Left ventricle myocardium inferior (tissue), 1 donor: ENCODE results near the gene TRDN. TPM values are rescaled to one million over a fixed set of nuclear protein-coding genes. Genes with fewer than 3 reads are reported as not detected.
"Not testable (repeated sequence)": the region's sequence is repeated elsewhere in the genome, so short reads cannot be mapped to it uniquely, and the experiment has no call there.

Experiments used
- DNase-seq: peaks from one replicate; pipeline ENCODE4 v3.0.0-alpha.2; 2020
- H3K27ac ChIP-seq: fragments of 200-600 bp; replicated peaks from 2 replicates; pipeline ENCODE4 v1.8.0; 2021
- H3K27me3 ChIP-seq: fragments of 200-600 bp; 2 replicates; pipeline ENCODE4 v1.8.0; 2021; ENCODE audit warnings: low read depth
- H3K36me3 ChIP-seq: fragments of 200-600 bp; 2 replicates; pipeline ENCODE4 v1.8.0; 2021
- H3K4me1 ChIP-seq: fragments of 200-600 bp; 2 replicates; pipeline ENCODE4 v1.8.0; 2021
- H3K4me3 ChIP-seq: fragments of 200-600 bp; 2 replicates; pipeline ENCODE4 v1.8.0; 2021; ENCODE audit warnings: mild to moderate bottlenecking, moderate library complexity
- H3K9me3 ChIP-seq: fragments of 200-600 bp; replicated peaks from 2 replicates; pipeline ENCODE4 v1.8.0; 2021
- intact Hi-C: fragments of 100-400 bp; cut with micrococcal nuclease; formaldehyde crosslinking; loops from one replicate; pipeline ENCODE4 v1.11.0; 2022
- total RNA-seq: library from RNA; stranded (reverse); fragmentation: NEBNext Ultra II Directional; extraction: Animal tissue kit (Norgen Biotek cat#: 25700); gene quantifications from one replicate; pipeline ENCODE4 v1.2.1, GENCODE V29; 2021
- TF ChIP-seq, protein P1 (sequence below): fragments of 200-600 bp; IDR thresholded peaks from 2 replicates; pipeline ENCODE4 v1.8.0; 2021; ENCODE audit warnings: antibody characterized with exemption, mild to moderate bottlenecking, borderline replicate concordance
- donor health status: DM: no; HTN: yes; CAD: no; lungs with severe emphysema.

The TRDN gene
- total RNA-seq, 1 donor from 2014 or later, result 453 TPM

DNA sequence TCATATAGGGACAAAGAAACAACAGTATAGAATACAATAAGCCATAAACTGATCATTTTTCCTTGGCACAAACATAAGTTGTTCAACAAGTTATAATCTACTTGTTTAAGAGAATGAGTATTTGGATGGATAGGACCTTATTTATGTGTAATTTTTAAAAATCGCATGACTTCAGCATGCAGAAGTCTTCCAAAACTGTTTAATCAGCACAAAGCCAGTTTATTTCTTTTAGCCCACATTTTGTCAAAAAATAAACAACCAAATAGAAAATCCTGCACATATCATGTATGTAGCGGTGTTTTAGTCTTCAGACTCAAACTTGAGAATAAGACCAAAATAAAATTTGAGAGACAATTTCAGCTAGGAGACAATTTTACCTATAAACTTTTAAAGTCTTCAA is 304.7 kb downstream of the TRDN start:
- TF ChIP-seq, protein P1, sequence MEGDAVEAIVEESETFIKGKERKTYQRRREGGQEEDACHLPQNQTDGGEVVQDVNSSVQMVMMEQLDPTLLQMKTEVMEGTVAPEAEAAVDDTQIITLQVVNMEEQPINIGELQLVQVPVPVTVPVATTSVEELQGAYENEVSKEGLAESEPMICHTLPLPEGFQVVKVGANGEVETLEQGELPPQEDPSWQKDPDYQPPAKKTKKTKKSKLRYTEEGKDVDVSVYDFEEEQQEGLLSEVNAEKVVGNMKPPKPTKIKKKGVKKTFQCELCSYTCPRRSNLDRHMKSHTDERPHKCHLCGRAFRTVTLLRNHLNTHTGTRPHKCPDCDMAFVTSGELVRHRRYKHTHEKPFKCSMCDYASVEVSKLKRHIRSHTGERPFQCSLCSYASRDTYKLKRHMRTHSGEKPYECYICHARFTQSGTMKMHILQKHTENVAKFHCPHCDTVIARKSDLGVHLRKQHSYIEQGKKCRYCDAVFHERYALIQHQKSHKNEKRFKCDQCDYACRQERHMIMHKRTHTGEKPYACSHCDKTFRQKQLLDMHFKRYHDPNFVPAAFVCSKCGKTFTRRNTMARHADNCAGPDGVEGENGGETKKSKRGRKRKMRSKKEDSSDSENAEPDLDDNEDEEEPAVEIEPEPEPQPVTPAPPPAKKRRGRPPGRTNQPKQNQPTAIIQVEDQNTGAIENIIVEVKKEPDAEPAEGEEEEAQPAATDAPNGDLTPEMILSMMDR, result no peak
- Histone ChIP-seq H3K4me1 (no peaks in the 10 kb centered on the region), H3K36me3 (no peaks in the 10 kb centered on the region), H3K27me3 (no peaks in the 10 kb centered on the region), H3K4me3 (no peak overlapping the region), H3K27ac (no peak overlapping the region), H3K9me3 (no peaks in the 10 kb centered on the region)
- intact Hi-C loops, result no loop called here
- DNase-seq, result no peak

DNA sequence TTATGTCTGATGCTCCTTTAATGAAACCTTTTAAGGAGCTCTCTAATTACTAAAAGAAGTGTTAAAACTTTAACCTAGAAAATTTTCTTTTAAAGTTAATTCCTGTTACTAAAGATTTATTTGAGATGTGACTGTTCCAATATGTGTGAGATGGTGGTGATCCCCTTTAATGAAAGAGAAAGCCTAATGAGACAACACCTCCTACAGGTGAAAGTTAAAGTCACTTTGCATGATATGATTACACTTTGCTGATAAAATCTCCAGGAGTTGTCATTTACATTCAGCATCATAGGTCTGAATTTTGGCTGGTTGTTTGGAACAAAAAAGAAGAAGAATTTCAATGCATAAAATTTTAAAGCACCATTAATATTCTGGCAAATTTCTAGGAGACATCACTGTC is 307.4 kb downstream of the TRDN start:
- Histone ChIP-seq H3K9me3 (no peaks in the 10 kb centered on the region), H3K27ac (no peak overlapping the region), H3K4me1 (no peaks in the 10 kb centered on the region), H3K36me3 (no peaks in the 10 kb centered on the region), H3K27me3 (no peaks in the 10 kb centered on the region), H3K4me3 (no peak overlapping the region)
- DNase-seq, result no peak
- intact Hi-C loops, result no loop called here
- TF ChIP-seq, protein P1, result no peak

DNA sequence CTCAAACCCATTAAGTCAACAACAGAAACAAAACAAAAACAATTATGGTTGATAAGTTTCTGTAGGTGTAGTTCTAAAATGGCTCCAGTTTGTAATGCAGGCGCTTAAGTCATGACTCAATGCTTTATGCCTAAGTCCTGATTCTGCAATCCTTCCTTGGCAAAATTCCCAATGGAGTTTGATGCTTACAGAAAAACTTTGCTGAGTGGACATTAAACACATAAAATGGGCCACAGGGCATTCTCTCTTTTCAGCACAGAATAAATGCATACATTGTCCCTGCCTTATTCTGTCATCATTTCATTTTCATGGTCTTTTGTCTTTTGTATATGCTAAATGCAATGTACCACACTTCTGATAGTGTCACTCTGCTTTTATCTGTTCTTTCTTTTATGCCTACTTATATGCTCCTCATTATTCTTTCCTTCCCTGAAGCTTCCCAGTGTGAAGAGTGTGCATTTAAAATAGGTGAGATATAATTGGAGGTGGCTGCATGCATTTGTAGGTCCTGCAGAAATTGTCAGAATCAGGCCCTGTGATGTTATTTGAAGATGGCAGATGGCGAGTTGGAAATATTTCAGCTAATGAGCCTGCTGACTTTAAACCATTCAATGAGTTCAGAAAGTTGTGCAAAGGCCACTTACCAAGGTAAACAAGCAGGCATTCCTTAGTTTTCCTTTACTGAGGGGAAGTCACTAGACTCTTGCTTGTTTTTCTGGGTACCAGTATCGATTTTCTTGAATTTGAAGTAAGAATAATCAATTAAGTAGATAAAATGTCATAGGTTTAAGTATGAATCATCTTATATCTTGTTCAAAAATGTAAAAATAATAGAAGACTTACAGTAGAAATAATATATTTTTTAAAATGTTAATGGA is 313.1 kb downstream of the TRDN start:
- Histone ChIP-seq H3K4me1 (no peaks in the 10 kb centered on the region), H3K9me3 (no peaks in the 10 kb centered on the region), H3K36me3 (no peaks in the 10 kb centered on the region), H3K4me3 (no peak overlapping the region), H3K27ac (no peak overlapping the region), H3K27me3 (no peaks in the 10 kb centered on the region)
- intact Hi-C loops, result no loop called here
- DNase-seq, result no peak
- TF ChIP-seq, protein P1, result no peak

DNA sequence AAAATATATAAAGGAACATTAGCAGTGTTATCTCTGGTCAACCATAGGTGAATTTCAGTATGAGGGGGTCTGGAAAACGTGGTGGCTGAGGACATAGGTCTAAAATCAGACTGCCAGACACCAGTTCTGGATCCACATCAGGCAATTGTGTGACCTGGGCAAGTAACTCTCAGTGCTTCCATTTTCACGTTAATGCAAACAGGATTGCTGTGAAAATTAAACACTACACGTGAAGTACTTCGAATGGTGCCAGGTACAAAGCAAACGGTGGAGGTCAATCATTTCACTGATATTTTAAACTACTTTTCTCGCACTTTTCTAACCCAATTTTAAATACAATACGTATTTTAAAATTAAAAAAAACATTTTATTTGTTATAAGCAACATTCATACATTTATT is 315.7 kb downstream of the TRDN start:
- H3K36me3 ChIP-seq, result no peaks in the 10 kb centered on the region
- no peak for DNase-seq
- intact Hi-C loops, result no loop called here
- no peak overlapping the region for H3K27ac ChIP-seq
- no peaks in the 10 kb centered on the region for H3K27me3 ChIP-seq
- no peaks in the 10 kb centered on the region for H3K9me3 ChIP-seq
- no peak overlapping the region for H3K4me3 ChIP-seq
- H3K4me1 ChIP-seq, result no peaks in the 10 kb centered on the region
- TF ChIP-seq, protein P1, result no peak

DNA sequence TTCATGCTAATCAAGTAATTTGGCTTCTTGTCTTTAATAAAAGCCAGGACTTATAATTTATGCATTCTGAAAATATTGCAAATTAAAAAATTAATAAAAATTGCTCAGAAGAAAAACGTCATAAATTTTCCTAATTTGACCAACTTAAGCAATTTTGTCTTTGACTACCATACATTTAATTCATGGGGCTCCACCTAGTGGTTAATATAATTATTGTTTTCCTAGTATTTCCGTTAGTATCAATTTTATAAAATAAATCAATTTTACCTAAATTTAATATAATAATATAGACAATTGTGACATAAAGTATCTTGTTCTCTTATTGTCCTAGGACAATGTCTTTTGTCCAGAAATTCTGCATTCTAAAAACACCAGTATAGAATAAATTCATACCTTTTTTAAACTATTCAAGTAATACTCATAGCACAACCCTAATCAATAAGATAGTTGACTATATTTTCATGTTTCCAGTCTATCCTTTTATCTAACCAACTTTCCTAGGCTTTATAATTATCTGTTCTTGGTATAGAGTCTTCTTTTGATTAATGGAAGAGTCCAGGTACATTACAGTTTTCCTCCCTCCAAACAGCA is 319.9 kb downstream of the TRDN start:
- H3K36me3 ChIP-seq, result no peaks in the 10 kb centered on the region
- no peak overlapping the region for H3K4me3 ChIP-seq
- peaks cover 21% of the 10 kb centered on the region for H3K9me3 ChIP-seq
- intact Hi-C loops, result loop anchor here (10.0 kb wide), 2 partner anchors 372 to 452 kb away; no protein-coding TSS in a partner anchor
- H3K27ac ChIP-seq, result no peak overlapping the region
- H3K27me3 ChIP-seq, result no peaks in the 10 kb centered on the region
- H3K4me1 ChIP-seq, result no peaks in the 10 kb centered on the region
- DNase-seq, result no peak
- TF ChIP-seq, protein P1, result peak; percentile 70

DNA sequence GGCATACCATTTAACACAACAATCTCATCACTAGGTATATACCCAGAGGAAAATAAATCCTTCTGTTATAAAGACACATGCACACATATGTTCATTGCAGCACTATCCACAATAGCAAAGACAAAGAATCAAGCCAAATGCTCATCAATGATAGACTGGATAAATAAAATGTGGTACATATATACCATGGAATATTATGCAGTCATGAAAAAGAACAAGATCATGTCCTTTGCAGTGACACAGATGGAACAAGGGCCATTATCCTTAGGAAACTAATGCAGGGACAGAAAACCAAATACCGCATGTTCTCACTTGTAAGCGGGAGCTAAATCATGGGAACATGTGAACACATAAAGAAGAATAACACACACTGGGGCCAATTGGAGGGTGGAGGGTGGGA is 322.3 kb downstream of the TRDN start:
- DNase-seq, H3K27me3 ChIP-seq, H3K27ac ChIP-seq, H3K36me3 ChIP-seq, H3K4me3 ChIP-seq, H3K4me1 ChIP-seq: not testable (repeated sequence)
- peaks cover 21% of the 10 kb centered on the region for H3K9me3 ChIP-seq
- intact Hi-C loops, result loop anchor here (10.0 kb wide), 2 partner anchors 370 to 450 kb away; no protein-coding TSS in a partner anchor
